HepG2 (cell line): ENCODE measurements around the gene NEK9. TPM values are rescaled to one million over a fixed set of nuclear protein-coding genes. Genes with fewer than 3 reads are reported as not detected.

Experiments used
- ATF2 ChIP-seq: sonication (generic); formaldehyde crosslinking; IDR thresholded peaks from 2 replicates; pipeline ENCODE4 v1.4.0; 2020; ENCODE audit warnings: missing genetic modification reagents
- BCL3 ChIP-seq: sonication (generic); formaldehyde crosslinking; IDR thresholded peaks from 2 replicates; pipeline ENCODE4 v1.5.1; 2020; ENCODE audit warnings: mild to moderate bottlenecking, missing genetic modification reagents, moderate library complexity
- CEBPB ChIP-seq: IDR thresholded peaks from 2 replicates; pipeline ENCODE4 v1.6.1; 2011; ENCODE audit warnings: low read depth, low read length, improper control_type of control experiment, borderline replicate concordance
- CEBPG ChIP-seq: IDR thresholded peaks from 2 replicates; pipeline ENCODE4 v1.6.1; 2016
- FOSL1 ChIP-seq: sonication (generic); formaldehyde crosslinking; IDR thresholded peaks from 2 replicates; pipeline ENCODE4 v1.9.0; 2021; ENCODE audit warnings: missing genetic modification reagents, borderline replicate concordance
- FOXO1 ChIP-seq: sonication (generic); formaldehyde crosslinking; IDR thresholded peaks from 2 replicates; pipeline ENCODE4 v1.4.0; 2020; ENCODE audit warnings: missing genetic modification reagents
- KAT2B ChIP-seq: fragments of 150-350 bp; IDR thresholded peaks from 2 replicates; pipeline ENCODE4 v1.6.1; 2014; ENCODE audit warnings: low read depth, low read length, borderline replicate concordance
- POLR2A ChIP-seq, 2 experiments: IDR thresholded peaks; 2 replicates each; pipeline ENCODE4 v1.6.1; 2011; ENCODE audit warnings: low read depth in 2 of 2, low read length in 2 of 2, mild to moderate bottlenecking in 1 of 2, moderate library complexity in 1 of 2; ENCODE audit not compliant: insufficient read depth in 1 of 2
- RBM22 ChIP-seq: fragments of 200-400 bp; formaldehyde crosslinking; optimal IDR thresholded peaks from 2 replicates; pipeline ENCODE3; 2017; ENCODE audit warnings: mild to moderate bottlenecking, low read length, moderate library complexity
- RFX1 ChIP-seq: fragments of 450-650 bp; IDR thresholded peaks from 2 replicates; pipeline ENCODE4 v1.6.1; 2017
- RNF2 ChIP-seq: fragments of 450-650 bp; conservative IDR thresholded peaks from 2 replicates; pipeline ENCODE4 v1.6.1; 2016; ENCODE audit warnings: low read depth
- SOX13 ChIP-seq, 3 experiments: fragments of 450-650 bp in 1 of 3; sonication (generic) in 1 of 3; formaldehyde crosslinking in 1 of 3; IDR thresholded peaks in 2 of 3; conservative IDR thresholded peaks in 1 of 3; 2 replicates each; pipeline versions ENCODE4 v1.5.0 to v1.6.1; 2016 to 2020; ENCODE audit warnings: antibody characterized with exemption in 1 of 3, mild to moderate bottlenecking in 1 of 3, missing compliant biosample characterization in 1 of 3, missing genetic modification reagents in 1 of 3, moderate library complexity in 1 of 3
- ZBTB42 ChIP-seq: sonication (generic); formaldehyde crosslinking; IDR thresholded peaks from 2 replicates; pipeline ENCODE4 v1.5.0; 2020; ENCODE audit warnings: mild to moderate bottlenecking, missing genetic modification reagents
- ZC3H13 ChIP-seq: sonication (generic); formaldehyde crosslinking; IDR thresholded peaks from 2 replicates; pipeline ENCODE4 v1.8.1; 2023; ENCODE audit warnings: mild to moderate bottlenecking, missing genetic modification reagents, moderate library complexity
- ZFP36 ChIP-seq: fragments of 150-350 bp; IDR thresholded peaks from 2 replicates; pipeline ENCODE4 v1.6.1; 2018; ENCODE audit warnings: borderline replicate concordance, low read length, low read depth; ENCODE audit not compliant: partially characterized antibody
- ZKSCAN1 ChIP-seq: fragments of 150-350 bp; IDR thresholded peaks from 2 replicates; pipeline ENCODE4 v1.6.1; 2014; ENCODE audit warnings: low read length
- ZNF530 ChIP-seq: sonication (generic); formaldehyde crosslinking; IDR thresholded peaks from 2 replicates; pipeline ENCODE4 v1.5.0; 2020; ENCODE audit warnings: low read depth, mild to moderate bottlenecking, missing genetic modification reagents
- ZNF615 ChIP-seq: sonication (generic); formaldehyde crosslinking; IDR thresholded peaks from 2 replicates; pipeline ENCODE4 v1.5.0; 2020; ENCODE audit warnings: mild to moderate bottlenecking, missing genetic modification reagents, borderline replicate concordance
- ZNF629 ChIP-seq: sonication (generic); formaldehyde crosslinking; conservative IDR thresholded peaks from 2 replicates; pipeline ENCODE4 v1.5.0; 2020; ENCODE audit warnings: missing genetic modification reagents
- ZZZ3 ChIP-seq: sonication (generic); formaldehyde crosslinking; IDR thresholded peaks from 2 replicates; pipeline ENCODE4 v1.4.0; 2020; ENCODE audit warnings: missing genetic modification reagents, mild to moderate bottlenecking, borderline replicate concordance
- polyA plus RNA-seq, 8 experiments: library from polyadenylated mRNA; depleted of rRNA in 3 of 8; stranded (reverse) in 7 of 8; unstranded in 1 of 8; fragments of >200 nt; fragmentation: Illumina TruSeq in 4 of 8; extraction: Trizol in 4 of 8; gene quantifications; 2 replicates each; pipeline versions ENCODE4 v1.2.1 to v1.2.3, GENCODE V29; 2011 to 2016; ENCODE audit warnings: low read depth in 4 of 8, missing spikeins in 1 of 8, mixed read lengths in 1 of 8; ENCODE audit not compliant: insufficient read depth in 1 of 8
- total RNA-seq, 5 experiments: library from RNA; depleted of rRNA; stranded (reverse); fragments of >200 nt; fragmentation: Illumina TruSeq; extraction: Trizol; gene quantifications; 2 replicates each; pipeline ENCODE4 v1.2.3, GENCODE V29; 2016; ENCODE audit warnings: low read depth in 1 of 5
- TF ChIP-seq, protein P1 (sequence below): sonication (generic); formaldehyde crosslinking; IDR thresholded peaks from 2 replicates; pipeline ENCODE4 v1.4.0; 2020; ENCODE audit warnings: missing genetic modification reagents, mild to moderate bottlenecking, borderline replicate concordance
- TF ChIP-seq, protein P2 (sequence below): sonication (generic); formaldehyde crosslinking; IDR thresholded peaks from 2 replicates; pipeline ENCODE4 v1.8.1; 2023; ENCODE audit warnings: mild to moderate bottlenecking, missing genetic modification reagents, borderline replicate concordance
- TF ChIP-seq, protein P3 (sequence below): IDR thresholded peaks from 2 replicates; pipeline ENCODE4 v1.6.1; 2016

NEK9 gene
- total and polyA plus RNA-seq, 2 of the 13 experiments (the other 11 are each of a cell fraction or from before 2014, with no cell fraction given) = 16.5 to 27.3 TPM

DNA sequence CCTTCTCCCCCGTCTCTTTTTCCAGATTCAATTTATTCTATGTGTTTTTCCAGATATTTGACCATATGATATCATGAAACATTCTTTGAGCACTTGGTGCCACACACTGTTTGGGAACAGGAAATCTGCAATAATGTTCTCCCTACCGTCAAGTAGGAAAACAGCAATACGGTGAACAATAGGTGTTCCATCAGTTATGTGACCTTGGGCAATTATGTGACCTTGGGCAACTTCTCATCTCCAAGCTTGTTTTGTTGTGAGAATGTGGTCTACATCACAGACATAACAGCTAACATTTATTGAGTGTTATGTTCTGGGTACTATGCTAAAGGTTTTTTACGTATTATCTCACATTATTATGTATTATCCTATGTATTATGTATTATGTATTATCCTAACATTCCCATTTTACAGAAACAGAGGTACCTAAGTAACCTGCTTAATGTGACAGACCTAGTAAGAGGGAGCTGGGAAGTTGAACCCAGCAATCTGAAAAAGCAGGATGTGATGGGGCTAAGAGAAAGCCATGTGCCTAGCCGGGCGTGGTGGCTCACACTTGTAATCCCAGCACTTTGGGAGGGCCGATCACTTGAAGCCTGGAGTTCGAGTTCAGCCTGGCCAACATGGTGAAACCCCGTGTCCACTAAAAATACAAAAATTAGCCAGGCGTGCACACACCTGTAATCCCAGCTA, 1.2 kb upstream of the NEK9 start (continued):
- TF ChIP-seq RBM22 (peak; percentile 16), SOX13 (IDR thresholded peaks at IDR 0.05) (no peak), SOX13 (CRISPR knock-in tag; conservative IDR thresholded peaks at IDR 0.05 in 1 of 2, IDR thresholded peaks at IDR 0.05 in 1 of 2) (peak in 1 of 2 experiments; percentile 87; a peak in 2 of 4 replicates), POLR2A (IDR thresholded peaks at IDR 0.05; ENCODE audit: insufficient read depth in 1 of 2, low read depth in 2 of 2, low read length in 2 of 2) (peak in 1 of 2 experiments; percentile 50; a peak in 1 of 4 replicates), ZZZ3 (no peak), ATF2 (CRISPR knock-in tag) (no peak), BCL3 (CRISPR knock-in tag) (no peak), ZKSCAN1 (no peak), CEBPG (CRISPR knock-in tag) (peak; percentile 23; the same call in 1 of the 2 replicates), RNF2 (no peak), ZNF530 (CRISPR knock-in tag) (no peak), FOSL1 (CRISPR knock-in tag) (no peak), ZFP36 (no peak), ZNF615 (CRISPR knock-in tag) (no peak), RFX1 (no peak), KAT2B (no peak), CEBPB (peak; percentile 55), FOXO1 (CRISPR knock-in tag) (no peak), ZNF629 (CRISPR knock-in tag) (peak; percentile 6; the same call in 1 of the 2 replicates), ZC3H13 (no peak), ZBTB42 (CRISPR knock-in tag) (no peak)
- TF ChIP-seq, protein P1, sequence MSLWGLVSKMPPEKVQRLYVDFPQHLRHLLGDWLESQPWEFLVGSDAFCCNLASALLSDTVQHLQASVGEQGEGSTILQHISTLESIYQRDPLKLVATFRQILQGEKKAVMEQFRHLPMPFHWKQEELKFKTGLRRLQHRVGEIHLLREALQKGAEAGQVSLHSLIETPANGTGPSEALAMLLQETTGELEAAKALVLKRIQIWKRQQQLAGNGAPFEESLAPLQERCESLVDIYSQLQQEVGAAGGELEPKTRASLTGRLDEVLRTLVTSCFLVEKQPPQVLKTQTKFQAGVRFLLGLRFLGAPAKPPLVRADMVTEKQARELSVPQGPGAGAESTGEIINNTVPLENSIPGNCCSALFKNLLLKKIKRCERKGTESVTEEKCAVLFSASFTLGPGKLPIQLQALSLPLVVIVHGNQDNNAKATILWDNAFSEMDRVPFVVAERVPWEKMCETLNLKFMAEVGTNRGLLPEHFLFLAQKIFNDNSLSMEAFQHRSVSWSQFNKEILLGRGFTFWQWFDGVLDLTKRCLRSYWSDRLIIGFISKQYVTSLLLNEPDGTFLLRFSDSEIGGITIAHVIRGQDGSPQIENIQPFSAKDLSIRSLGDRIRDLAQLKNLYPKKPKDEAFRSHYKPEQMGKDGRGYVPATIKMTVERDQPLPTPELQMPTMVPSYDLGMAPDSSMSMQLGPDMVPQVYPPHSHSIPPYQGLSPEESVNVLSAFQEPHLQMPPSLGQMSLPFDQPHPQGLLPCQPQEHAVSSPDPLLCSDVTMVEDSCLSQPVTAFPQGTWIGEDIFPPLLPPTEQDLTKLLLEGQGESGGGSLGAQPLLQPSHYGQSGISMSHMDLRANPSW = no peak
- TF ChIP-seq, protein P2, sequence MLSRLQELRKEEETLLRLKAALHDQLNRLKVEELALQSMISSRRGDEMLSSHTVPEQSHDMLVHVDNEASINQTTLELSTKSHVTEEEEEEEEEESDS (CRISPR knock-in tag) = no peak
- TF ChIP-seq, protein P3, sequence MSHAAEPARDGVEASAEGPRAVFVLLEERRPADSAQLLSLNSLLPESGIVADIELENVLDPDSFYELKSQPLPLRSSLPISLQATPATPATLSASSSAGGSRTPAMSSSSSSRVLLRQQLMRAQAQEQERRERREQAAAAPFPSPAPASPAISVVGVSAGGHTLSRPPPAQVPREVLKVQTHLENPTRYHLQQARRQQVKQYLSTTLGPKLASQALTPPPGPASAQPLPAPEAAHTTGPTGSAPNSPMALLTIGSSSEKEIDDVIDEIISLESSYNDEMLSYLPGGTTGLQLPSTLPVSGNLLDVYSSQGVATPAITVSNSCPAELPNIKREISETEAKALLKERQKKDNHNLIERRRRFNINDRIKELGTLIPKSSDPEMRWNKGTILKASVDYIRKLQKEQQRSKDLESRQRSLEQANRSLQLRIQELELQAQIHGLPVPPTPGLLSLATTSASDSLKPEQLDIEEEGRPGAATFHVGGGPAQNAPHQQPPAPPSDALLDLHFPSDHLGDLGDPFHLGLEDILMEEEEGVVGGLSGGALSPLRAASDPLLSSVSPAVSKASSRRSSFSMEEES = no peak
